Effector memory CD4-positive, alpha-beta T cell (primary cell): ENCODE data around the gene RNU4-1.
"Not testable (repeated sequence)": the region's sequence is repeated elsewhere in the genome, so short reads cannot be mapped to it uniquely, and the experiment has no call there.

ENCODE experiments used
- DNase-seq, 3 donors: peaks; one replicate each; pipeline ENCODE4 v3.0.0-alpha.2; 2020
- H3K27ac ChIP-seq: 2 replicates; pipeline ENCODE4 v1.7.0; 2013; ENCODE audit warnings: mild to moderate bottlenecking, low read length, moderate library complexity; ENCODE audit not compliant: insufficient read depth, poor library complexity, severe bottlenecking
- H3K27me3 ChIP-seq: replicated peaks from 2 replicates; pipeline ENCODE4 v1.7.0; 2013; ENCODE audit warnings: mild to moderate bottlenecking, low read length; ENCODE audit not compliant: insufficient read depth, control insufficient read depth, poor library complexity, severe bottlenecking
- H3K36me3 ChIP-seq: 2 replicates; pipeline ENCODE4 v1.7.0; 2013; ENCODE audit warnings: mild to moderate bottlenecking, low read length, moderate library complexity; ENCODE audit not compliant: control insufficient read depth, insufficient read depth
- H3K4me1 ChIP-seq: 2 replicates; pipeline ENCODE4 v1.7.0; 2013; ENCODE audit warnings: low read length, mild to moderate bottlenecking; ENCODE audit not compliant: control insufficient read depth, insufficient read depth, poor library complexity, severe bottlenecking
- H3K4me3 ChIP-seq: 2 replicates; pipeline ENCODE4 v1.7.0; 2013; ENCODE audit warnings: low read length, low read depth, mild to moderate bottlenecking; ENCODE audit not compliant: insufficient read depth, poor library complexity, severe bottlenecking
- H3K9me3 ChIP-seq: 2 replicates; pipeline ENCODE4 v1.7.0; 2013; ENCODE audit warnings: mild to moderate bottlenecking, low read length, moderate library complexity; ENCODE audit not compliant: control insufficient read depth

The RNU4-1 gene

GRCh38 chr12:120247183-120247582 lies 45.9 kb downstream of the RNU4-1 start:
- no peaks in the 10 kb centered on the region for H3K27me3 ChIP-seq
- DNase-seq, result no peak
- no peak overlapping the region for H3K27ac ChIP-seq
- H3K4me3 ChIP-seq, result no peak overlapping the region
- H3K36me3 ChIP-seq, result no peaks in the 10 kb centered on the region
- H3K4me1 ChIP-seq, result peaks cover 53% of the 10 kb centered on the region
- H3K9me3 ChIP-seq, result no peaks in the 10 kb centered on the region

DNA sequence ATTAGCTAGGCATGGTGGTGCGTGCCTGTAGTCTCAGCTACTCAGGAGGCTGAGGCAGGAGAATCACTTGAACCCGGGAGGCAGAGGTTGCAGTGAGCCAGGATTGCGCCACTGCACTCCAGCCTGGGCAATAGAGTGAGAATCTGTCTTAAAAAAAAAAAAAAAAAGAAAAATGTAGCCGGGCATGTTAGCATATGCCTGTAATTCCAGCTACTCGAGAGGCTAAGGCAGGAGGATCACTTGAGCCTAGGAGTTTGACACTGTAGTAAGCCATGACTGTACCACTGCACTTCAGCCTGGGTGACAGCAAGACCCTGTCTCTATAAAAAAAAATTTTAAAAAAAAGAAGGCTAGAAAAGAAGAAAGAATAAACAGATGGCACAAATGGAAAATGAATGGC lies 46.3 kb downstream of the RNU4-1 start:
- DNase-seq, H3K36me3 ChIP-seq, H3K27ac ChIP-seq, H3K9me3 ChIP-seq, H3K4me3 ChIP-seq, H3K27me3 ChIP-seq: not testable (repeated sequence)
- peaks cover 55% of the 10 kb centered on the region for H3K4me1 ChIP-seq
